ENCODE measurements around the gene SGCB.
"Not testable (repeated sequence)": the region's sequence is repeated elsewhere in the genome, so short reads cannot be mapped to it uniquely, and the experiment has no call there.

The SGCB gene, protein sequence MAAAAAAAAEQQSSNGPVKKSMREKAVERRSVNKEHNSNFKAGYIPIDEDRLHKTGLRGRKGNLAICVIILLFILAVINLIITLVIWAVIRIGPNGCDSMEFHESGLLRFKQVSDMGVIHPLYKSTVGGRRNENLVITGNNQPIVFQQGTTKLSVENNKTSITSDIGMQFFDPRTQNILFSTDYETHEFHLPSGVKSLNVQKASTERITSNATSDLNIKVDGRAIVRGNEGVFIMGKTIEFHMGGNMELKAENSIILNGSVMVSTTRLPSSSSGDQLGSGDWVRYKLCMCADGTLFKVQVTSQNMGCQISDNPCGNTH

DNA sequence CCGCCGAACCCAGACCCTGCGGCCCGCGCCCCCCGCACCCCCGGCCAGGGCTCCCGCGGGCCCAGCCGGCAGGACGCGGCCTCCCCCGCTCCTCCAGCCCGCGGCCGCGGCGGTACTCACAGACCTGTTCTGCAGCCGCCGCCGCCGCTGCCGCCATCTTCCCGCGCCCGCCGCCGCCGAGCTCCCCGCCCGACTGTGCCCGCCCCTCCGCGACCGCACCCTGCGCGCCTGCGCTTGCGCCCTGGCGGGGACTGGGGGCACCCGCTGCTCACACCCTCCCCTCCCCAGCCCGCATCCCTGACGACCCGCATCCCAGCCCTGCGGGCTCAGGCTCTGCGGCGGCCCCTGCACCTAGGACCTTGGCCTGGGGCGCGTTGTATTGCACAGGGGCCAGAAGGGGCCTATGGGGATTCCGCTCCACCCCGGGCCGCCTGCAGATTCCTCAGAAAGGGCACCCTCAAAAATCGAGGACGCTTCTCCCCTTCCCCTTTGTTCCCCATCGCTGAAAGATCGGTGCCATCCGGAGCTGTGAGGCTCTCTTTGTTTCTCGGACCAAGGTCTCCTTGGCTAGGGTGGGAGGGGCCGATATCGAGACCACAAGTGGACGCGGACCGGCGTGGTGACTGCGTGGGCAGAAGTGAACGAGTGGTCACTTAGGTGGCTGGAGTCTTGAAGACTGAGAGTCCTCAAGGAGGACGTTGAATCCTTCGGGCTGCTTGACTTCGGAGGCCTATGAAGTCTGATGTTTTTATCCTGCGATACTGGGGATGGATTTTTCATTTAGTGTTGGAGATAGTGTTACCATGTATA, at the start of gene SGCB:
Gene SGCB (minus strand): TSS at position 197 of the 810 bp plus-strand sequence. CDS start 40 bp downstream, at position 157.
- DNase-seq (ENCODE audit: low read depth), result peak; percentile 70

DNA sequence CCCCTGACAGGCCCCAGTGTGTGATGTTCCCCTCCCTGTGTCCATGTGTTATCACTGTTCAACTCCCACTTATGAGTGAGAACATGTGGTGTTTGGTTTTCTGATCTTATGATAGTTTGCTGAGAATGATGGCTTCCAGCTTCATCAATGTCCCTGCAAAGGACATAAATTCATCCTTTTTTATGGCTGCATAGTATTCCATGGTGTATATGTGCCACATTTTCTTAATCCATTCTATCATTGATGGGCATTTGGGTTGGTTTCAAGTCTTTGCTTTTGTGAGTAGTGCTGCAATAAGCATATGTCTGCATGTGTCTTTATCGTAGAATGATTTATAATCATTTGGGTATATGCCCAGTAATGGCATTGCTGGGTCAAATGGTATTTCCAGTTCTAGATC, 48.3 kb upstream of the SGCB start:
- DNase-seq (ENCODE audit: low read depth), result not testable (repeated sequence)

DNA sequence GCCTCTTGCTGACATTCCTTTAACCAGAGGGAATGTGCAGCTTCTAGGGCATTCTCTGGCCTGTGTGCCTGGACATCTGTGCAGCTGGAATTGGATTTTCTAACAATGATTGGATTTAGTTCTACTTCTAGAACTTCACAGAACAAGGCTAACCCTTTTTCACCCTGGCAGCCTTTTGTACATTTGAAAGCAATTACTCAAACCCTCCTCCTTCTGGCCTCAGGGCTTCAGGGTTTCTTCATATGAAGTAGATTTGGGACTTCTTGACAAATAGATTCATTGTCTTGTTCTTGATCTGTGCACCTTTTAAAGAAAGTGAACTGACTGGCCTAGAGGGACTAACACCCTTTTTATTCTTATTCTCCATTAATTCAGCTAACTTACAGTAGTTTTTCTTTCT, 43.1 kb upstream of the SGCB start:
- no peak for DNase-seq (ENCODE audit: low read depth)

DNA sequence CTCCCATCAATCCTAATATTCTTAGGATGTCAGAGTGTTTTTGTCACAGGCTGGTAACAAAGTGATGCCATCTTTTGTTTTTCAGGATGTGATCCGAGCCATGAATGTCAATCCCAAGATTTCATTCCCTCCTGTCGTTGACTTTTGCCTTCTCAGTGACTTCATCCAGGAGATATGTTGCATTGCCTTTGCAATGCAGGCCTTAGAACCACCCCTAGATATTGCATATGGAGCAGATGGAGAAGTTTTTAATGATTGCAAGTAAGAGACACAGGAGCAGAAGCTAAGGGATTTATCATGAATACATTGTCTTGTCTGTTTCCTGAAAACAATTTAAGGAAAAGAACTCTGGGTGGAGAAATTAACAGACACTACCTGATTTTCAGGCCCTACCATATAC, 41.6 kb upstream of the SGCB start:
- no peak for DNase-seq (ENCODE audit: low read depth)

DNA sequence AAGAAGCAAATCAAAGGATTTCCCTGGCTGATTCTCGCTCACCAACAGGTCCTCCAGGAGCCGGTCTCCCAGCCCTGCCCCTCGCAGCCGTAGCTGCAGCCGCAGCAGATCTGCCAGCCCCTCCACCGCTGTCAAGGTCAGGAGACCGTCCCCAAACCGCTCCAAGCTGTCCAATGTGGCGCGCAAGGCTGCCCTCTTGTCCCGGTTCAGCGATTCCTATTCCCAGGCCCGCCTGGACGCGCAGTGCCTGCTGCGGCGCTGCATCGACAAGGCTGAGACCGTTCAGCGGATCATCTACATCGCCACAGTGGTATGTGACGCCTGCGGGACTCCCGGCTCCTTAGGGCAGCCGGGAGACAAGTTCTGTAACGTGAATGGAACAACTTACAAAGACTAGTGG, 38.6 kb upstream of the SGCB start:
- no peak for DNase-seq (ENCODE audit: low read depth)

DNA sequence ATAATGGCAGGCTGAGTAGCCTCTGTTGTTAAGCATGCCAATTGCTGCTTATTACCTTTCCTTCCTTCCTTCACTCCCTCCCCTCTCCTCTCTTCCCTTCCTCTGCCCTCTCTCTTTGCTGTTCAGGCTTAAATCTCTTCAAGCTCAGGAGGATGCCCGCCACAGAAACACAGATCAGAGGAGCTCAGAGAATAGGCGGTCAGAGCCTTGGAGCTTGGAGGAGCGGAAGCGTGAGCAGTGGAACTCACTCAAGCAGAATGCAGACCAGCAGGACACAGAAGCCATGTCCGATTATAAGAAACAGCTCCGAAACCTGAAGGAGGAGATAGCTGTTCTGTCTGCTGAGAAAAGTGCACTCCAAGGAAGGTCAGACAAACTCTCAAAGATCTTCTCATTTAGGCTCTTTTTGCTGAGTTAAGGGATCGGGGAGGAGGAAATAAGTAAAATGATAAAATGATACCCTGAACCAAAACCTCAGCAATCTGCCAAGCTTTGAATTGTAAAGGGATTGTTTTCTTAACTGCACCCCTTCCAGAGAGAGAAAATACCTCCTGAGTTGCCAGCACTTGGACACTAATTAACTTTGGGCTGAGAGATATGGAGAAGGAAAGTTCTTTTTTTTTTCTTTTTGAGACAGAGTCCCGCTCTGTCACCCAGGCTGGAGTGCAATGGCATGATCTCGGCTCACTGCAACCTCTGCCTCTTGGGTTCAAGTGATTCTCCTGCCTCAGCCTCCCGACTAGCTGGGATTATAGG, 33.9 kb upstream of the SGCB start:
- no peak for DNase-seq (ENCODE audit: low read depth)

DNA sequence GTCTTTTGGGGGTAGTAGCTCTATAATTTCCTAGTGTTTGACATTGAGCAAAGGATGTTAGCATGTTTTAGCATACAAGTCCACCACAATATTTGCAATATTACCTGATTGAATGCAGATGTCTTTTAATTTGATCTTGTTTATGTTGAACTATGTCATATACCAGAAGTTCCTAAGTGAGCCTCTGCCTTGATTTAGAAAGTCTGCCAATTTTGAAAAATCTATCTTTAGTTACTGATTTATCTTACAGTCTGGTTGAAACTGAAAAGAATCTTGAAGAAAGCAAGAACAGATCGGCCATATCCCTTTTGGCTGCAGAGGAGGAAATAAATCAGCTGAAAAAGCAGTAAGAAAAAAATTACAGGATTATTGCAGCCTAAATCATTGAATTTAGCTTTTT, 31.5 kb upstream of the SGCB start:
- DNase-seq (ENCODE audit: low read depth), result no peak

DNA sequence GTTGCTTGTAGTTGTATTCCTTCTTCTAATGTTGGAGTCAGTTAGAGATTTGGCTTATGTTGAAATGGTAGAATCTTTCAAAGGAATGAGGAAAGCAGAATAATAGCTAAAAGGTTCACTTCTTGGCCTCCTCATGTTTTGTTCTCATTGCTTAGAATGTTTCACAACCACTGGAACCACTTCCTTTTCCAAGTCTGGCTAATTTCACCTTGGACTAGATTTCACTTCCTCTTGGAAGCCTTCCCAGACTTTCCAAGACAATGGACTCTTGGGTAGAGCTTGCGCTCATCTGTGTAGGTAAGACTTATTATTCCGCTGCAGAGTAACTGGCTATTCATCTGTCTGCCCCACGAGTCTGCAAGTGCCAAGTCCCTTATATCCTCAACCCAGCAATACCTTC, 21.3 kb upstream of the SGCB start:
- DNase-seq (ENCODE audit: low read depth), result no peak

DNA sequence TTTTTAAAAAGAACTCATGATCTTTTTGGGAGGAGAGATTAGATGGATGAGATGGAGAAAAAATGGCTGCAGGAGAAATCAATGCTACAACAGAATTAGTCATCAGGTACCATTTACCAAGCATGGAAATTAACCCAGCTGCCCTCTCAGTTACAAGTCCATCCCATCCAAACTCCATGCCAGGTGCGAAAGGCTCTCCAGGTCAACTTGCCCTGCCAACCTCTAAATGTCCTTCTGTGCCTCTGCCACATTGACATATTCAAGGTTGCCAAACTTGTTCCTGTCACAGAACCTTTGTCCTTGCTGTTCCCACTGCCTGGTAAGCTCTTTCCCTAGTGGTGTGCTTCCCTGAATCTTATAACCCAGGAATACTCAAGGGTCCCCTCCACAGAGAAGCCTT, 20.2 kb upstream of the SGCB start:
- DNase-seq (ENCODE audit: low read depth), result no peak

DNA sequence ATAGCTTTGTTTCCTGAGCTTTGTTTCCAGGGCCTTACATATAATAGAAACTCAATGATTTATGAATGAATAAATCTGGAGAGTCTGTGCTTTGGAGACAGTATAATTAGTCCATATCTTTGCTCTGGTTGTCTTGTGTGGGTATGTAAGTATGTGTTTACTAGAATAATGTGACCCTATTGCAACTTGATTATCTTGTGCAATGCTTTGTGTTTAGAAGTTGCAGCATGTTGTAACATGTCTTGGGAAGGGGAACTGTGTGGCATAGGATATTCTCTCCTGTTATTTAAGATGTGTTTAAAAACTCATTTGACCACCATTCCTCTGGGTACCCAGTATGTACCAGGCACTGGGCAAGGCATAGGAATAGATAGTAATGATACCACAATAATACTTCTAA, 19.1 kb upstream of the SGCB start:
- DNase-seq (ENCODE audit: low read depth), result no peak

DNA sequence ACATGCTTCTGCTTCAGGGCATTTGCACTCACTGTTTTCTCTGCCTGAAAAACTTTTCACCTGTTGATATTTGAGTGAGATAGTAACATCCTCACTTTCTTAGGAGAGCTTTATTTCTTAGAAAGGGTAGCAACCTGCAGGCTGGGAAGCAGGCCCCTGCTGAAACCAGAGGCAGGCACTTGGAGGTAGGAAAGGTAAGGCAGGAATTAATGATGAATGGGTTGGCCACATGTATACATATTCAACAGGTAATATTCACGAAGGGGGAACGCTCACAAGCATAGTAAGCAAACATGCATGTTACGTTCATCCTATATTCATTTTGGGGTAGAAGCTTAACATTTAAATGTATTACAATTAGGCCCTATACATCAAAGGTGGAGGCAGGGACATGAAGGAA, 16.2 kb upstream of the SGCB start:
- DNase-seq (ENCODE audit: low read depth), result no peak

DNA sequence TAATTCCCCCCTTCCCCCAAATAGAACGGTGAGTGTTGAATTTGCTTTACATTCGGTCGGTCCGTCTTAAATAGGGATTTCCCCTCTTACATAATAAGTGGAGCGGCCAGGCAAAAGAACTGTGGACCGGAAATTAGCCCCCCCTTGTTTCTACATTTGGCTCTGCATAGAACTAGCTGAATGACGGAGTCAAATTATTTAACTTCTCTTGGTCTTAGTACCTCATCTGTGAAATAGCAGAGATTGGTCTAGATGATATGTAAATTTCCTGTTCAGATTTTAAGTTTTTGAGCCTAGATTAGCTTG, 14.3 kb upstream of the SGCB start:
- DNase-seq (ENCODE audit: low read depth), result no peak

DNA sequence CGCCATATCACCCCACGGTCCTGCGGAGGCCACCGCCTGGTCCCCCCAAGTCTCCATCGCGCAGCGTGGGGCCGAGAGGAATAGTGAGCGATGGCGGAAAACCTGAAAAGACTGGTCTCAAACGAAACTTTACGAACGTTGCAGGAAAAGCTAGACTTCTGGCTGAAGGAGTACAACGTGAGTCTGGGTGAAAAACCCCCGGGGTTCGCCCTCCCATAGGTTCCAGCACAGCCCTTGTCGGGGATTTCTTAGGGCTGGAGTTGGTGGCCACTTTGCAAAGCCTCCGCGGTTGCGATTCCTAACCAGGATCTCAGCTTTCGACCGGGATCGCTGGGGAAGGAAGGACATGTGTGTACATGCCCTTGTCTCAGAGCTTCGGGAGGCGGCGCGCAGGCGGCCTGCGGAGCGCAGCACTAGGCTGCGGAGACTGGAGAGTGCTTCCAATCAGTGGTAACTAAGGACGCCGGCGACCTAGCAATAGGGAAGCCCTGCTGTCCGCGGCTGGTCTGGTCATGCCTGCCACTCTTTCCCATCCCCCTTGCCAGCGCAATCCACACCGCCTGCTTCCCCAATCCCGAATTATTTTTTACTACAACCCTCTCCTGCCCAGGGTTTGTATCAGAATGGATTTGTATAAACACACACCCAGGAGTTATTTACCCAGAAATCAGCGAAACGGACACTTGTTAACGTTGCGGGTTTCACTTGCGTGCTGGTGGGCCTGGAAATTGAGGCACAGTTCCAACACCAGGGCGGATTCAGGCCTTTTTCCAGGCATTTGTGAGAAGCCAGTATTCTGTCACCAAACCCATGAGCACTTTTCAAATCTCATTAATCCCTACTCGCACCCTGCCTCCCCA, 13.7 kb upstream of the SGCB start:
- DNase-seq (ENCODE audit: low read depth), result no peak

DNA sequence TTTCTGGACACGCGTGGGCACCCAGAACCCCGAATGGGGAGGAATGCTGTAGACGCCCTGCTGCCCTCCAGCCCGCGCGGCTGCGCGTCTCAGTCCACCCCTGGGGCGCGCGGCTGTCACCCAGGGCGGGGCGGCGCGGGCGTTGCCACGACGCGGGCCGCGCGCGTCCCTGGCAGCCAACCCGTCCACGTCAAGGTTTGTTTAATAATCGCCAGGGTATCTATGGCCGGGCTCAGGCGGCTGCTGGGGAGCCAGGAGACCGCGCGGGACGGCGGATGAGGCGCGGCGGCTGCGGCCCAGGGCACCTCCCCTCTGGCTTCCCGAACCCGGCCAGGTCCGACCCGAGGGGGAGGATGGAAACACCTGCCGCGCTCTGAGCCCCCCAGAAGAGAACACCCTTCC, 13.1 kb upstream of the SGCB start, which contains the start of gene SPATA18:
Gene SPATA18 (plus strand): TSS at position 92 of the 402 bp plus-strand sequence. CDS start 401 bp downstream, outside the sequence.
- DNase-seq (ENCODE audit: low read depth), result no peak

DNA sequence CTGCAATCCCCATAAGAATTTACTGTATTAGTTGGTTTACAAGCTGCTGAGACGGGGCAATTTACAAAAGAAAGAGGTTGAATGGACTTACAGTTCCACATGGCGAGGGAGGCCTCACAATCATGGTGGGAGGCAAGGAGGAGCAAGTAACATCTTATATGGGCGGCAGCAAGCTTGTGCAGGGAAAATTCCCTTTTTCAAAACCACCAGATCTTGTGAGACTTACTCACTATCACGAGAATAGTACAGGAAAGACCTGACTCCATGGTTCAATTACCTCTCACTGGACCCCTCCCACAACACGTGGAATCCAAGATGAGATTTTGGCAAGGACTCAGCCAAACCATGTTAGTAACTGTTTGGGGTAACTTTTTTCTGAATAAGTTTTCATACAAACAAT, 11.2 kb upstream of the SGCB start:
- DNase-seq (ENCODE audit: low read depth), result no peak

DNA sequence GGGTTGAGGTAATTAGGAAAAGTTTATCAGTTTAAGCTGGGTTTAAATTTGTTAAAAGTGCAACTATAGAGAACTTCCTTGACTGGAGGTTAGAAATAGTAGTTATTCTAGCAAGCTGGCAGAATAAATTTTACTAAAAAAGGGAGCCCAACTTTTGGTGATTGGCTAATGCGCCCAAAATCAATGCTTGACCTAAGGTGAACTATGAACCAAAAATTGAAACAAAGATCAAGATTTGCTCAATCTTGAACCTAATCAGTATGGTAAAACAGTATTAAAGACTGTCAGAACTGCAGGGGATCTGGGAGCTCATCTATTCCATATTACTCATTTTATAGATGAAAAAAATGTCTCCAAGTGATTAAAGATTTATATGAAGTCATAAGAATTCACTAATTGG, 6.9 kb upstream of the SGCB start:
- no peak for DNase-seq (ENCODE audit: low read depth)

DNA sequence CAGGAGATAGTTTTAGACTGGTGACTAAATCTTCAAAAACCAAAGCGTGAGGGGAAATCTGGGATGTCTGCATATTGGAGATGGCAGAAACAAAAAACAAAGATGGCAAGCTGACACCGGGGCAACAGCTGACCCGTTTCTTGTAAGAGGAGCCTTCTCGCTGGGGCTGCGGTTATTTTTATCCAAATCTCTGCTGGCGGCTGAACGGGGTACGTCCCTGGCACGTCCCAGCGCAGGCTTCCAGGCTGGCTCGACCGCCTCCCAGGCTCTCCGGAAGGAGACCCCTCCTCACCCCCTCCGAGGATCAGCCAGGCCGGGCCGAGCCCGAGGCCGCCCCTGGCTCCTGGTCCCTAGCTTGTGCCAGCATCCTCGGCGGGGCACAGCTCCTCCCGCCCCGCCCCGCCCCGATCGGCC, 403 bp downstream of the SGCB start:
- no peak for DNase-seq (ENCODE audit: low read depth)

DNA sequence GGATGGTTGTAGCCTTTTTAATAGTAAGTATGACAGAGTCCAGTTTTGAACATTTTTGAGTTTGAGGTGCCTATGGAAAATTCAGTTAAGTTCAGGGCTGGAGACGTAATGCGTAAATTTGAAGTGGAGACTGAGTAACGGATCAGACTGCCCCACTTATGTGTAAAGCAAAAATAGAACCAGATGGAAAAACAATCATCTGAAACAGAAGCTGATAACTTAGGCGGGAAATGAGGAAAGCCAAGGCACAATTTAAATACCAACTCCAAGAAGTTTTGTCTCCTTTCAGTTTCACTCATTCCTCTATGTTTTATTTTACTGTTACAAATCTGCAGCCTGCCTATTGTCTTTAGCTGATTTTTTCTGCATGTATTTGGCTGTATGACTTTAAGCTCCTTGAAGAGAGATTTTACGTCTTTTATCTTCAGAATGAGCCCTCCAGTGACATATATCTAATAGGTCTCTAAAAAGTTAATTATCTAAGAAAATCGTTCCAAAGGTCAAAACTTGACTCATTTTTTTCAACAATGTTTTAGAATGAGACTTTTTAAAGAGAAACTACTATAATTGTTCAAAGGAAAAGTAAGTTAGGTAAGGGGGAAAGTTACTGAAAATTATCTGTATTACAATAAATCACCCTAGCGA, 1.1 kb downstream of the SGCB start:
- no peak for DNase-seq (ENCODE audit: low read depth)

DNA sequence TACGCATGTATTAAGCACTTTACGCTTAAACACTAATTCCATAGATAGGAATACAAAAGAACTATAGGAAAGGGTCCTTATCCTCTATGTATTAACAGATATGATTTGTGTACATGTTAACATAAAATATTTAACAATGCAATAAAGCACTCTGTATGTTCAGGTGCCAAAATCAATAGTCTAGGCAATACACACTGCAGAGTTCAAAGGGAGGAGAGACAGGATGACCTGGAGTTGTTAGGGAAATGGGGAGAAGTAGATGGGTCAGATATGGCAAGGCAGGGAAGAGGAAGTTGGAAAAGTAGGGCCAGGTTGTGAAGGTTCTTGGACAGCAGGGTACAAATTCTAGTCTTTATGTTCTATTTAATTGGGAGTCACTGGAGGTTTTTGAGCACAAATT, 2.9 kb downstream of the SGCB start:
- DNase-seq (ENCODE audit: low read depth), result no peak

DNA sequence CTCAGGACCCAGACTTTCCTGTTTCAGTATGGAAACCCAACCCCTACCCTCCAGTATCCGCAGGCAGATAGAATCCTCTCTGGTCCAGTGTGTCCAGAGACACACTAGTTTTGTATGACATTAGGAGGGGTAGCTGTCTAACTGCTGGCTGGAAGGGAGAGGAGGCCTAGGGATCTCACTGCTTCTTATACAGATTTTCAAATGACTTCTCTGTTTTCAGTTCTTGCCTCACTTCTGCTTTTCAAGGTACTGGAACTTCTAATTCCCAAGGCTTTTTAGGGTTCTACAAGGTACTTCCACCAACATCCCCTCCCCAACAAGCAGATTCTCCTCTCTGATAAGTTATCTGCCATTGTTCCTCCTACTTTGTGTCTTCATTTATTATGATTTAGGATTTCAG, 6.1 kb downstream of the SGCB start:
- no peak for DNase-seq (ENCODE audit: low read depth)

DNA sequence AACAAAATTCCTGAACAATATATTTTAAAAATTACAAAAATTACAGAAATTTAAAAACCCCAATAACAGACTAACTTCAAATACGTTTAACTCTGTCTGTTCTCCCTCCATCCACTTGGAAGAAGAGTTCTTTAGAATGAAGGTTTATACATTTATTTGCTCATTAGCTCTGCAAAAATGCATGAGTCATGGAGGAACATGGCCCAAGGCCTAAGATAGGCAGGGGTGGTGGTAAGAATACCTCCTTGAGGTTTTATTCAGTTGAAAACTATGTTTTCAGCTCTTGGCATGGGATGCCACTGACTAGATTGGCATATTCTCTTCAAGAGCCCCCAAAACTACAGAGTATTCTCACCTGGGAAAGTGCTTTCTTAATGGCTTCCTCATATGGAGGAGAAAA, 9.1 kb downstream of the SGCB start:
- DNase-seq (ENCODE audit: low read depth), result no peak
